Keratinocyte (primary cell): ENCODE measurements around the gene NFASC. TPM values are rescaled to one million over a fixed set of nuclear protein-coding genes. Genes with fewer than 3 reads are reported as not detected.

Source experiments
- DNase-seq: peaks from one replicate; pipeline ENCODE4 v3.0.0-alpha.2; 2011; ENCODE audit warnings: low read depth, missing footprints, low spot score
- FAIRE-seq: peaks from 2 replicates; lab custom pipeline; 2011; peaks lifted over from hg19 to GRCh38; lab: Jason Lieb, UNC
- H2AFZ ChIP-seq: 2 replicates; pipeline ENCODE4 v1.6.0; 2012; ENCODE audit warnings: low read length, control low read depth, inconsistent platforms; ENCODE audit not compliant: control insufficient read depth
- H3K27ac ChIP-seq: 2 replicates; pipeline ENCODE4 v1.5.1; 2011; ENCODE audit warnings: low read length; ENCODE audit not compliant: control insufficient read depth, insufficient read depth
- H3K27me3 ChIP-seq: 3 replicates; pipeline ENCODE4 v1.6.0; 2011; ENCODE audit warnings: low read length; ENCODE audit not compliant: control insufficient read depth, insufficient read depth; ENCODE audit errors: extremely low read depth
- H3K36me3 ChIP-seq, 2 experiments: 2 replicates in 1 of 2; 3 replicates in 1 of 2; pipeline ENCODE4 v1.5.1; 2011; ENCODE audit warnings: low read length in 2 of 2, mild to moderate bottlenecking in 1 of 2; ENCODE audit not compliant: control insufficient read depth in 2 of 2, insufficient read depth in 2 of 2; ENCODE audit errors: extremely low read depth in 1 of 2
- H3K4me1 ChIP-seq: 3 replicates; pipeline ENCODE4 v1.5.1; 2011; ENCODE audit warnings: low read length; ENCODE audit not compliant: control insufficient read depth, insufficient read depth; ENCODE audit errors: extremely low read depth
- H3K4me2 ChIP-seq: 3 replicates; pipeline ENCODE4 v1.6.0; 2011; ENCODE audit warnings: low read depth, low read length; ENCODE audit not compliant: control insufficient read depth, insufficient read depth; ENCODE audit errors: extremely low read depth
- H3K4me3 ChIP-seq, 3 experiments: fragments of 200-600 bp in 1 of 3; sonication (generic) in 1 of 3; 2 replicates in 2 of 3; 3 replicates in 1 of 3; pipeline ENCODE4 v1.5.1; 2011 to 2016; ENCODE audit warnings: low read length in 3 of 3, mild to moderate bottlenecking in 3 of 3, control low read depth in 2 of 3, inconsistent platforms in 1 of 3, low read depth in 1 of 3, mixed read lengths in 1 of 3, mixed run types in 1 of 3, moderate library complexity in 1 of 3; ENCODE audit not compliant: control insufficient read depth in 2 of 3, insufficient read depth in 2 of 3; ENCODE audit errors: extremely low read depth in 1 of 3
- H3K79me2 ChIP-seq: 2 replicates; pipeline ENCODE4 v1.6.0; 2012; ENCODE audit warnings: low read length; ENCODE audit not compliant: control insufficient read depth, insufficient read depth
- H3K9ac ChIP-seq: 3 replicates; pipeline ENCODE4 v1.6.0; 2011; ENCODE audit warnings: low read length; ENCODE audit not compliant: control insufficient read depth, insufficient read depth; ENCODE audit errors: extremely low read depth
- H3K9me1 ChIP-seq: 3 replicates; pipeline ENCODE4 v1.6.0; 2011; ENCODE audit warnings: low read length; ENCODE audit not compliant: control insufficient read depth, insufficient read depth; ENCODE audit errors: extremely low read depth
- H3K9me3 ChIP-seq: 2 replicates; pipeline ENCODE4 v1.5.1; 2012; ENCODE audit warnings: low read depth, low read length; ENCODE audit not compliant: control insufficient read depth
- H4K20me1 ChIP-seq: 3 replicates; pipeline ENCODE4 v1.6.0; 2011; ENCODE audit warnings: low read length; ENCODE audit not compliant: control insufficient read depth, insufficient read depth; ENCODE audit errors: extremely low read depth
- EZH2 ChIP-seq: IDR thresholded peaks from one replicate; pipeline ENCODE4 v1.6.1; 2012; ENCODE audit warnings: inconsistent platforms, mild to moderate bottlenecking, low read length, moderate library complexity
- dilution Hi-C: fragments of 300-500 bp; cut with MboI; formaldehyde crosslinking; loops from one replicate; pipeline ENCODE4 v1.7.0; 2020; ENCODE audit warnings: low sequenced_read_pairs; ENCODE audit not compliant: extremely low pct_ligation_motif_present
- polyA plus RNA-seq, 5 experiments: library from polyadenylated mRNA; depleted of rRNA in 3 of 5; stranded (reverse) in 3 of 5; stranded (forward) in 1 of 5; unstranded in 1 of 5; fragments of >200 nt; gene quantifications; 1 replicate in 1 of 5; 2 replicates in 3 of 5; 3 replicates in 1 of 5; pipeline versions ENCODE4 v1.2.1 to v1.2.3, GENCODE V29; 2011 to 2012; ENCODE audit warnings: missing spikeins in 2 of 5, low read depth in 1 of 5, low replicate concordance in 1 of 5
- TF ChIP-seq, protein P1 (sequence below), 3 experiments: IDR thresholded peaks in 1 of 3; conservative IDR thresholded peaks in 1 of 3; optimal IDR thresholded peaks in 1 of 3; 2 replicates in 2 of 3; 3 replicates in 1 of 3; pipeline versions ENCODE3 to v1.5.1; 2011; ENCODE audit warnings: low read length in 3 of 3, mild to moderate bottlenecking in 3 of 3, moderate library complexity in 2 of 3, control low read depth in 1 of 3, inconsistent platforms in 1 of 3; ENCODE audit not compliant: insufficient read depth in 2 of 3; ENCODE audit errors: extremely low read depth in 1 of 3

The NFASC gene
- polyA plus RNA-seq, 1 donor (not counting 4 experiments of a cell fraction or from before 2014, with no cell fraction given): 4.3 TPM

DNA sequence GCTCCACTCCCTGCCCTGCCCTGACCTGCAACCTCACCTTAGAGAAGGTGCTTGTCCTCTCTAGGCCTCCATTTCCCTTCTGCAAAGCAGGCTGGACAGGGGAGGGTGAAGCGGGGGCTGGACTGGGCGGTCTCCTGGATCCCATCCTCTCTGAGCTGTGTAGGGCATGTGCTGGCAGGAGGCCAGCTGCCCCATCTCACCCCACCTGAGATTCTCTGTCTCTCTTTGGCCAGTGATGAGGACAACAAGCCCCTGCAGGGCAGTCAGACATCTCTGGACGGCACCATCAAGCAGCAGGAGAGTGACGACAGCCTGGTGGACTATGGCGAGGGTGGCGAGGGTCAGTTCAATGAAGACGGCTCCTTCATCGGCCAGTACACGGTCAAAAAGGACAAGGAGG lies 145.4 kb downstream of the NFASC start:
- no peak for TF ChIP-seq EZH2
- TF ChIP-seq, protein P1, sequence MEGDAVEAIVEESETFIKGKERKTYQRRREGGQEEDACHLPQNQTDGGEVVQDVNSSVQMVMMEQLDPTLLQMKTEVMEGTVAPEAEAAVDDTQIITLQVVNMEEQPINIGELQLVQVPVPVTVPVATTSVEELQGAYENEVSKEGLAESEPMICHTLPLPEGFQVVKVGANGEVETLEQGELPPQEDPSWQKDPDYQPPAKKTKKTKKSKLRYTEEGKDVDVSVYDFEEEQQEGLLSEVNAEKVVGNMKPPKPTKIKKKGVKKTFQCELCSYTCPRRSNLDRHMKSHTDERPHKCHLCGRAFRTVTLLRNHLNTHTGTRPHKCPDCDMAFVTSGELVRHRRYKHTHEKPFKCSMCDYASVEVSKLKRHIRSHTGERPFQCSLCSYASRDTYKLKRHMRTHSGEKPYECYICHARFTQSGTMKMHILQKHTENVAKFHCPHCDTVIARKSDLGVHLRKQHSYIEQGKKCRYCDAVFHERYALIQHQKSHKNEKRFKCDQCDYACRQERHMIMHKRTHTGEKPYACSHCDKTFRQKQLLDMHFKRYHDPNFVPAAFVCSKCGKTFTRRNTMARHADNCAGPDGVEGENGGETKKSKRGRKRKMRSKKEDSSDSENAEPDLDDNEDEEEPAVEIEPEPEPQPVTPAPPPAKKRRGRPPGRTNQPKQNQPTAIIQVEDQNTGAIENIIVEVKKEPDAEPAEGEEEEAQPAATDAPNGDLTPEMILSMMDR (optimal IDR thresholded peaks at IDR 0.05 in 1 of 3, IDR thresholded peaks at IDR 0.05 in 1 of 3, conservative IDR thresholded peaks at IDR 0.05 in 1 of 3; ENCODE audit: extremely low read depth in 1 of 3, insufficient read depth in 2 of 3, low read length in 3 of 3): no peak
- Histone ChIP-seq H3K9me3 (no peaks in the 10 kb centered on the region), H2AFZ (no peak overlapping the region), H4K20me1 (no peaks in the 10 kb centered on the region), H3K4me3 (no peak overlapping the region), H3K36me3 (no peaks in the 10 kb centered on the region), H3K4me1 (peaks cover 5% of the 10 kb centered on the region), H3K4me2 (no peak overlapping the region), H3K9me1 (no peaks in the 10 kb centered on the region), H3K27ac (no peak overlapping the region), H3K9ac (no peak overlapping the region), H3K27me3 (peaks cover 32% of the 10 kb centered on the region), H3K79me2 (no peaks in the 10 kb centered on the region)
- dilution Hi-C loops: no loop called here
- FAIRE-seq (no peak), DNase-seq (no peak)

DNA sequence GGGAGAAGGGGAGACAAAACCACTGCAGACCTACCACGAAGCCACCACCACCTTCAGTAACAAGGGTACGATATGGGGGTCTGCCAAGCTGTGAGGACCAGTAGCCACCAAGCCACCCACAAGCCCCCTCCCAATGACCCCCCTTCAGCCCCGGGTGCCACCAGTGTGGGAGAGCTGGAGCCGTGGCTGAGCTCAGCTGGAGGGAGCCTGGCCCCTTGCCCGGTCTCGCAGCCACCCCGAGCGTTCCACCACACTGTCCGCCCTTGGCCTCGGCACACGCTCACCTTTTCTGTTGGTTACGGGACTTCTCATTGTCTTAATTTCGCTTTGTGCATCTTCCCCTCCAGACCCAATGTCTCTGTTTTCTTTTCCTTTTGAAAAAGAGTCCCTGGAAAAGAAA lies 145.9 kb downstream of the NFASC start:
- dilution Hi-C loops: no loop called here

More for the DNA sequence above, 145.9 kb downstream of the NFASC start:
- no peak for TF ChIP-seq EZH2
- TF ChIP-seq, protein P1 (optimal IDR thresholded peaks at IDR 0.05 in 1 of 3, IDR thresholded peaks at IDR 0.05 in 1 of 3, conservative IDR thresholded peaks at IDR 0.05 in 1 of 3; ENCODE audit: extremely low read depth in 1 of 3, insufficient read depth in 2 of 3, low read length in 3 of 3): no peak
- H3K9me3 ChIP-seq: no peaks in the 10 kb centered on the region
- H3K4me1 ChIP-seq: peaks cover 5% of the 10 kb centered on the region
- no peaks in the 10 kb centered on the region for H3K36me3 ChIP-seq
- H3K9ac ChIP-seq: no peak overlapping the region
- FAIRE-seq (no peak), DNase-seq (no peak)
- H4K20me1 ChIP-seq: no peaks in the 10 kb centered on the region
- H3K4me2 ChIP-seq: no peak overlapping the region
- no peaks in the 10 kb centered on the region for H3K9me1 ChIP-seq
- H3K79me2 ChIP-seq: no peaks in the 10 kb centered on the region
- H3K27ac ChIP-seq: no peak overlapping the region
- no peak overlapping the region for H3K4me3 ChIP-seq
- H2AFZ ChIP-seq: no peak overlapping the region
- H3K27me3 ChIP-seq: peaks cover 33% of the 10 kb centered on the region
